ENCODE results near the gene FIS1. TPM values are rescaled to one million over a fixed set of nuclear protein-coding genes. Genes with fewer than 3 reads are reported as not detected.

FIS1 gene
- total RNA-seq, 1 experiment from 2014 or later, result 99.9 TPM

DNA sequence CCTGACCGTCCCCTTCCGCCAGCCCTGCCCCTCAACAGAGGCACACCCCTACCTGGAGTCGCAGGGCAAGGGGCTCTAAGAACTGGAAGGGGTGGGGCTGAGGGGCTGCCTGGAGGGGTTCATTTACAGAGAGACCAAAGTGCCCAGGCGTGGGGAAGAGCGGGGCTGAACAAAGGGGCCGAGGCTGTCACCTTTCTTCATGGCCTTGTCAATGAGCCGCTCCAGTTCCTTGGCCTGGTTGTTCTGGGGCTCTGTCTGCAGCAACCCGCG, 5.0 kb downstream of the FIS1 start:
- Mint-ChIP-seq H3K4me1 (ENCODE audit: low read depth, unreplicated experiment) (peaks cover 4% of the 10 kb centered on the region), H3K27ac (ENCODE audit: unreplicated experiment) (no peak overlapping the region), H3K36me3 (ENCODE audit: insufficient read depth, unreplicated experiment) (peaks cover 30% of the 10 kb centered on the region), H3K27me3 (ENCODE audit: insufficient read depth, unreplicated experiment) (no peaks in the 10 kb centered on the region), H3K9me3 (ENCODE audit: unreplicated experiment) (no peaks in the 10 kb centered on the region), H3K4me3 (ENCODE audit: unreplicated experiment) (no peak overlapping the region)
- BruUV-seq (replicated peaks), result no TSS peak
- no peaks in the 10 kb centered on the region for H3K9me3 ChIP-seq
- DNase-seq, result no peak
- TF ChIP-seq, protein P1, sequence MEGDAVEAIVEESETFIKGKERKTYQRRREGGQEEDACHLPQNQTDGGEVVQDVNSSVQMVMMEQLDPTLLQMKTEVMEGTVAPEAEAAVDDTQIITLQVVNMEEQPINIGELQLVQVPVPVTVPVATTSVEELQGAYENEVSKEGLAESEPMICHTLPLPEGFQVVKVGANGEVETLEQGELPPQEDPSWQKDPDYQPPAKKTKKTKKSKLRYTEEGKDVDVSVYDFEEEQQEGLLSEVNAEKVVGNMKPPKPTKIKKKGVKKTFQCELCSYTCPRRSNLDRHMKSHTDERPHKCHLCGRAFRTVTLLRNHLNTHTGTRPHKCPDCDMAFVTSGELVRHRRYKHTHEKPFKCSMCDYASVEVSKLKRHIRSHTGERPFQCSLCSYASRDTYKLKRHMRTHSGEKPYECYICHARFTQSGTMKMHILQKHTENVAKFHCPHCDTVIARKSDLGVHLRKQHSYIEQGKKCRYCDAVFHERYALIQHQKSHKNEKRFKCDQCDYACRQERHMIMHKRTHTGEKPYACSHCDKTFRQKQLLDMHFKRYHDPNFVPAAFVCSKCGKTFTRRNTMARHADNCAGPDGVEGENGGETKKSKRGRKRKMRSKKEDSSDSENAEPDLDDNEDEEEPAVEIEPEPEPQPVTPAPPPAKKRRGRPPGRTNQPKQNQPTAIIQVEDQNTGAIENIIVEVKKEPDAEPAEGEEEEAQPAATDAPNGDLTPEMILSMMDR (IDR thresholded peaks at IDR 0.05; ENCODE audit: insufficient read depth in 1 of 2, low read depth in 1 of 2, low read length in 1 of 2, severe bottlenecking in 1 of 2, unreplicated experiment in 1 of 2), result no peak
- ChIA-PET CTCF (no interaction called here), POLR2A (no interaction called here)
- no peaks in the 10 kb centered on the region for H3K27me3 ChIP-seq (replicated peaks; ENCODE audit: control insufficient read depth, insufficient read depth, low read length)
- no peaks in the 10 kb centered on the region; the same call in 1 of the 2 replicates for H3K36me3 ChIP-seq (ENCODE audit: control insufficient read depth, insufficient read depth, low read length)
- H3K4me1 ChIP-seq, result peaks cover 17% of the 10 kb centered on the region
- H3K4me3 ChIP-seq (ENCODE audit: low read depth, low read length), result no peak overlapping the region
- intact Hi-C loops (cut with micrococcal nuclease; ENCODE audit: unreplicated experiment), result no loop called here

DNA sequence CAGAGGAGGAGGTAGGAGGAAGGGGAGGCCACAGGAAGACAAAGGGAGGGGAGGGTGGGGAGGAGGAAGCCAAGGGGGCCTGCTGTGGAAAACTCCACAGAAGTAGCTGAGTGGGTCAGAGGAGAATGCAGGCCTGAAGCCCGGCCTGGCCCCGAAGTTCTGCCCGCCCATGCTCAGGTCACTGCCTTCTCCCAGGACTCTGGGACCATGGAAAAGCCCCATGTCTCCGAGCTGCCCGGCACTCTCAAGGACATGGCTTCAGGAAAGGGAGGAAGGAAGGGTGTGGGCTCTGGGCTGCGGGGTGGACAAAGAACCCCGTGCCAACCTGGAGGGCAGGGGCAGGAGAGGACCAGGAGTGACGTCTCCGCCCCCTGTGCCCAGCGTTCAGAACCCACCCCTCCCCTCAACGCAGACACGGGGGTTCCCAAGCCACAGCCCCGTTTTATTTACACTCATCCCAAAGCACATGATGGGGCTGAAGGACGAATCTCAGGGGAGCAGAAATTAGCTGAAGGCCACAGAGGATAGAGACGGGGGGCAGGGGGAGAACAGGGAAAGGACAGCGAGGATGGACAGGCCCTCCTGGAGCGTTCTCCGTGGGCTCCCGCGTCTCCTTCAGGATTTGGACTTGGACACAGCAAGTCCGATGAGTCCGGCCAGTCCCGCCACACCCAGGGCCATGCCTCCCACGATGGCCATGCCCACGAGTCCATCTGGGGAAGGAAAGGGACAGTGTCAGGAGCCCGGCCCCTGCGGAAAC, 5.5 kb downstream of the FIS1 start:
- DNase-seq, result no peak
- no TSS peak for BruUV-seq (replicated peaks)
- Histone ChIP-seq H3K4me1 (peaks cover 17% of the 10 kb centered on the region), H3K9me3 (no peaks in the 10 kb centered on the region), H3K36me3 (ENCODE audit: control insufficient read depth, insufficient read depth, low read length) (no peaks in the 10 kb centered on the region; the same call in 1 of the 2 replicates), H3K27me3 (replicated peaks; ENCODE audit: control insufficient read depth, insufficient read depth, low read length) (no peaks in the 10 kb centered on the region), H3K4me3 (ENCODE audit: low read depth, low read length) (no peak overlapping the region)
- POLR2A ChIA-PET, result no interaction called here
- H3K27me3 Mint-ChIP-seq (ENCODE audit: insufficient read depth, unreplicated experiment), result no peaks in the 10 kb centered on the region
- CTCF ChIA-PET, result no interaction called here
- no peaks in the 10 kb centered on the region for H3K9me3 Mint-ChIP-seq (ENCODE audit: unreplicated experiment)
- intact Hi-C loops (cut with micrococcal nuclease; ENCODE audit: unreplicated experiment), result no loop called here
- peaks cover 4% of the 10 kb centered on the region for H3K4me1 Mint-ChIP-seq (ENCODE audit: low read depth, unreplicated experiment)
- peaks cover 30% of the 10 kb centered on the region for H3K36me3 Mint-ChIP-seq (ENCODE audit: insufficient read depth, unreplicated experiment)
- H3K27ac Mint-ChIP-seq (ENCODE audit: unreplicated experiment), result no peak overlapping the region
- TF ChIP-seq, protein P1 (IDR thresholded peaks at IDR 0.05; ENCODE audit: insufficient read depth in 1 of 2, low read depth in 1 of 2, low read length in 1 of 2, severe bottlenecking in 1 of 2, unreplicated experiment in 1 of 2), result no peak
- H3K4me3 Mint-ChIP-seq (ENCODE audit: unreplicated experiment), result no peak overlapping the region

GRCh38 chr7:101238226-101239182, 6.4 kb downstream of the FIS1 start:
- peak overlapping the region; percentile 7 for H3K4me3 Mint-ChIP-seq (ENCODE audit: unreplicated experiment)
- POLR2A ChIA-PET, result interaction anchor here (0.5 to 0.7 kb wide), 2 partner anchors 29 to 54 kb away, joined by 3 to 10 read pairs; no protein-coding TSS in a partner anchor
- CTCF ChIA-PET, result interaction anchor here (0.5 to 1.8 kb wide), 3 partner anchors 38 to 124 kb away, joined by 3 to 6 read pairs (median 5); partner anchors contain the start of gene COL26A1
- peaks cover 24% of the 10 kb centered on the region for H3K36me3 Mint-ChIP-seq (ENCODE audit: insufficient read depth, unreplicated experiment)
- H3K4me1 Mint-ChIP-seq (ENCODE audit: low read depth, unreplicated experiment), result peaks cover 4% of the 10 kb centered on the region
- DNase-seq, result peak in 1 of 2 experiments; percentile 79
- TF ChIP-seq, protein P1 (IDR thresholded peaks at IDR 0.05; ENCODE audit: insufficient read depth in 1 of 2, low read depth in 1 of 2, low read length in 1 of 2, severe bottlenecking in 1 of 2, unreplicated experiment in 1 of 2), result no peak
- intact Hi-C loops (cut with micrococcal nuclease; ENCODE audit: unreplicated experiment), result no loop called here
- H3K27me3 Mint-ChIP-seq (ENCODE audit: insufficient read depth, unreplicated experiment), result no peaks in the 10 kb centered on the region
- H3K27ac Mint-ChIP-seq (ENCODE audit: unreplicated experiment), result no peak overlapping the region
- Histone ChIP-seq H3K9me3 (no peaks in the 10 kb centered on the region), H3K27me3 (replicated peaks; ENCODE audit: control insufficient read depth, insufficient read depth, low read length) (no peaks in the 10 kb centered on the region), H3K36me3 (ENCODE audit: control insufficient read depth, insufficient read depth, low read length) (no peaks in the 10 kb centered on the region; the same call in 1 of the 2 replicates), H3K4me3 (ENCODE audit: low read depth, low read length) (no peak overlapping the region), H3K4me1 (peaks cover 13% of the 10 kb centered on the region)
- no peaks in the 10 kb centered on the region for H3K9me3 Mint-ChIP-seq (ENCODE audit: unreplicated experiment)
- no TSS peak for BruUV-seq (replicated peaks)
